HCT116 (cell line): ENCODE results near the gene MAGEA12. TPM values are rescaled to one million over a fixed set of nuclear protein-coding genes. Genes with fewer than 3 reads are reported as not detected.
"Not testable (repeated sequence)": the region's sequence is repeated elsewhere in the genome, so short reads cannot be mapped to it uniquely, and the experiment has no call there.

Source experiments
- ATAC-seq: fragments of 200-7000 bp; cut with Tn5 transposase; 2 replicates; pipeline ENCODE4 v1.9.1; 2020; ENCODE audit warnings: mild to moderate bottlenecking, moderate library complexity
- BruUV-seq: library from RNA; stranded (reverse); fragments of 400-500 nt; replicated peaks from 2 replicates; lab custom pipeline; 2021; lab: Mats Ljungman, UMichigan
- CTCF ChIA-PET: fragments of 300-600 bp; sonication (Branson Sonifier 250); formaldehyde crosslinking; loops from one replicate; lab custom pipeline; 2021; ENCODE audit warnings: antibody characterized with exemption; lab: Charles Lee
- POLR2A ChIA-PET: fragments of 300-600, 350-600 bp; sonication (Branson Sonifier 250); formaldehyde crosslinking; loops from one replicate; lab custom pipeline; 2021; ENCODE audit warnings: antibody characterized with exemption; lab: Charles Lee
- RAD21 ChIA-PET, 2 experiments: fragments of 300-600 bp; sonication (Branson Sonifier 250); formaldehyde crosslinking; loops; one replicate each; lab custom pipeline; 2023; ENCODE audit warnings: low total read pairs in 2 of 2; ENCODE audit not compliant: uncharacterized antibody in 2 of 2, unreplicated experiment in 2 of 2, low non-redundant PET in 1 of 2; lab: Charles Lee
- DNase-seq: peaks from one replicate; pipeline ENCODE4 v3.0.0-alpha.2; 2010; ENCODE audit warnings: low read depth, low spot score
- H2AFZ ChIP-seq: fragments of 200-600 bp; shearing (Covaris generic), sonication (generic); 2 replicates; pipeline ENCODE4 v1.6.1; 2017; ENCODE audit warnings: low read depth, mixed run types, mixed read lengths, antibody characterized with exemption, low read length; ENCODE audit not compliant: poor library complexity, severe bottlenecking
- H3K27ac ChIP-seq: 2 replicates; pipeline ENCODE4 v1.5.1; 2012; ENCODE audit warnings: low read depth, low read length
- H3K27me3 ChIP-seq: fragments of 200-600 bp; sonication (generic); 2 replicates; pipeline ENCODE4 v1.6.1; 2016; ENCODE audit warnings: mixed run types, low read length, mixed read lengths; ENCODE audit not compliant: insufficient read depth
- H3K36me3 ChIP-seq, 2 experiments: fragments of 200-500 bp in 1 of 2; fragments of 200-600 bp in 1 of 2; sonication (Bioruptor generic) in 1 of 2; sonication (generic) in 1 of 2; 2 replicates each; pipeline versions ENCODE4 v1.5.1 to v1.6.1; 2014 to 2016; ENCODE audit warnings: low read length in 2 of 2, inconsistent platforms in 1 of 2, mixed read lengths in 1 of 2, mixed run types in 1 of 2; ENCODE audit not compliant: insufficient read depth in 2 of 2, control insufficient read depth in 1 of 2
- H3K4me1 ChIP-seq, 2 experiments: fragments of 200-600 bp in 1 of 2; sonication (generic) in 1 of 2; 2 replicates each; pipeline versions ENCODE4 v1.5.1 to v1.6.1; 2012 to 2017; ENCODE audit warnings: low read length in 2 of 2, inconsistent platforms in 1 of 2, mild to moderate bottlenecking in 1 of 2, mixed read lengths in 1 of 2, mixed run types in 1 of 2, moderate library complexity in 1 of 2; ENCODE audit not compliant: insufficient read depth in 2 of 2, control insufficient read depth in 1 of 2
- H3K4me2 ChIP-seq: fragments of 200-600 bp; sonication (generic); 2 replicates; pipeline ENCODE4 v1.6.1; 2017; ENCODE audit warnings: mixed run types, low read length, mixed read lengths
- H3K4me3 ChIP-seq, 2 experiments: fragments of 200-600 bp in 1 of 2; sonication (generic) in 1 of 2; replicated peaks in 1 of 2; 2 replicates each; pipeline ENCODE4 v1.5.1; 2011 to 2016; ENCODE audit warnings: low read length in 2 of 2, control low read depth in 1 of 2, low read depth in 1 of 2, mild to moderate bottlenecking in 1 of 2, mixed read lengths in 1 of 2, mixed run types in 1 of 2
- H3K79me2 ChIP-seq: fragments of 200-600 bp; sonication (generic); 2 replicates; pipeline ENCODE4 v1.6.1; 2017; ENCODE audit warnings: mild to moderate bottlenecking, mixed run types, low read length, moderate library complexity, mixed read lengths; ENCODE audit not compliant: insufficient read depth
- H3K9ac ChIP-seq: fragments of 200-600 bp; sonication (generic); 2 replicates; pipeline ENCODE4 v1.6.1; 2016; ENCODE audit warnings: low read length, mixed read lengths
- H3K9me2 ChIP-seq: fragments of 200-600 bp; sonication (generic), shearing (Covaris generic); 2 replicates; pipeline ENCODE4 v1.6.1; 2017; ENCODE audit warnings: mixed run types, mild to moderate bottlenecking, moderate library complexity; ENCODE audit not compliant: insufficient read depth
- H3K9me3 ChIP-seq, 2 experiments: fragments of 200-500 bp in 1 of 2; fragments of 200-600 bp in 1 of 2; sonication (Bioruptor generic) in 1 of 2; sonication (generic) in 1 of 2; 2 replicates each; pipeline ENCODE4 v1.6.1; 2014 to 2017; ENCODE audit warnings: low read length in 2 of 2, mixed read lengths in 2 of 2, inconsistent platforms in 1 of 2, low read depth in 1 of 2, mild to moderate bottlenecking in 1 of 2, mixed run types in 1 of 2, moderate library complexity in 1 of 2; ENCODE audit not compliant: control insufficient read depth in 1 of 2, insufficient read depth in 1 of 2
- H4K20me1 ChIP-seq: fragments of 200-600 bp; sonication (generic), shearing (Covaris generic); 2 replicates; pipeline ENCODE4 v1.6.1; 2017; ENCODE audit warnings: mixed run types, mild to moderate bottlenecking, moderate library complexity; ENCODE audit not compliant: insufficient read depth
- intact Hi-C: fragments of 100-400 bp; cut with micrococcal nuclease; formaldehyde crosslinking; loops from 2 replicates; pipeline ENCODE4 v1.10.0; 2022
- total RNA-seq: library from RNA; stranded (reverse); gene quantifications from one replicate; pipeline ENCODE4 v1.2.1, GENCODE V29; 2021; ENCODE audit not compliant: unreplicated experiment

Gene MAGEA12
- total RNA-seq, 1 experiment from 2014 or later: not detected

GRCh38 chrX:152758918-152759317 lies 25.4 kb downstream of the MAGEA12 start, which contains the start of gene CSAG3:
Gene CSAG3, plus strand, starts transcription at chrX:152759218.
- ATAC-seq, H2AFZ ChIP-seq, H3K4me2 ChIP-seq, POLR2A ChIA-PET, H3K27me3 ChIP-seq, CTCF ChIA-PET, H3K9ac ChIP-seq, H3K4me1 ChIP-seq, H3K79me2 ChIP-seq, H3K27ac ChIP-seq, BruUV-seq, H4K20me1 ChIP-seq, H3K9me2 ChIP-seq, H3K9me3 ChIP-seq, RAD21 ChIA-PET, H3K4me3 ChIP-seq, H3K36me3 ChIP-seq, intact Hi-C loops, DNase-seq: not testable (repeated sequence)

DNA sequence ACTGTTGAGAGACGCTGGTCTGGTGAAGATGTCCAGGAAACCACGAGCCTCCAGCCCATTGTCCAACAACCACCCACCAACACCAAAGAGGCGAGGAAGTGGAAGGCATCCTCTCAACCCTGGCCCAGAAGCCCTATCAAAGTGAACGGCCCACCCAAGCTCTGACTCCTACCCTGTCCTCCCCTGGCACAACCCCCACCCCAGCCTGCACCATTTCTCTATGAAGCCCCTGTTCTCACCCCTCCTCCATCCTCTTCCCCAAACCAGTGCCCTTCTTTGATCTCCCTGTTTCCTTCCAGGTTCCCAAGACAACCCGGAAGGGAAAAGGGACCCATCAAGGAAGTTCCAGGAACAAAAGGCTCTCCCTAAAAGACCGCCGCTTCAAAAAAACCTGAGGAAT lies 26.0 kb downstream of the MAGEA12 start:
- ATAC-seq, intact Hi-C loops, H4K20me1 ChIP-seq, H3K27me3 ChIP-seq, POLR2A ChIA-PET, CTCF ChIA-PET, H2AFZ ChIP-seq, H3K4me3 ChIP-seq, H3K36me3 ChIP-seq, H3K27ac ChIP-seq, H3K9ac ChIP-seq, DNase-seq, RAD21 ChIA-PET, H3K4me2 ChIP-seq, H3K9me3 ChIP-seq, H3K79me2 ChIP-seq, BruUV-seq, H3K4me1 ChIP-seq, H3K9me2 ChIP-seq: not testable (repeated sequence)

- H4K20me1 ChIP-seq, H2AFZ ChIP-seq, CTCF ChIA-PET, H3K27me3 ChIP-seq, H3K4me2 ChIP-seq, H3K9me3 ChIP-seq, H3K9ac ChIP-seq, RAD21 ChIA-PET, H3K9me2 ChIP-seq, POLR2A ChIA-PET, H3K27ac ChIP-seq, DNase-seq, H3K36me3 ChIP-seq, BruUV-seq, H3K4me3 ChIP-seq, H3K79me2 ChIP-seq, intact Hi-C loops, H3K4me1 ChIP-seq, ATAC-seq: not testable (repeated sequence)
Measured at GRCh38 chrX:152761582-152761981, 28.0 kb downstream of the MAGEA12 start.

DNA sequence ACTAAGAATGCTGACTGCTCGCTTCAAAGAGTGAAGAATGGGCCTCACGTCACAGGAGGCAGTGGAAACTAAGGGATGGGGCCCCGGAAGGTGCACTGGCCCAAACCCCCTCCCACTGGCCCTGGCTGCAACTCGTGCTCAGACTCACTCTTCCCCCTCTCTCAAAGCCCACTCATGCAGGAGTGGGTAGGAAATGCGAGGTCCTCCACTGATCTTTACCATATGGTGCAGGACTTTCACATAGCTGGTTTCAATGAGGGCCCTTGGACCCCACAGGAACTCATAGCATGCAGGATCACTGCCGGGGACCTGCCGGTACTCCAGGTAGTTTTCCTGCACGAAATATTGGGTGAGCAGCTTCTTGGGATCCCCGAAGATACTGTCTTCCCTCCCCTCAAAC lies 33.0 kb downstream of the MAGEA12 start:
- CTCF ChIA-PET, H3K9me3 ChIP-seq, H3K9me2 ChIP-seq, DNase-seq, BruUV-seq, RAD21 ChIA-PET, H3K4me1 ChIP-seq, POLR2A ChIA-PET, H3K27me3 ChIP-seq, H3K27ac ChIP-seq, H3K79me2 ChIP-seq, H3K36me3 ChIP-seq, ATAC-seq, H3K4me2 ChIP-seq, intact Hi-C loops, H4K20me1 ChIP-seq, H3K4me3 ChIP-seq, H2AFZ ChIP-seq, H3K9ac ChIP-seq: not testable (repeated sequence)
